HG02973 (cell line): ENCODE data around the gene SLC6A9.
A peak's percentile ranks its signal among the peaks of the same experiment; 100 is the strongest.

ENCODE experiments used
- ATAC-seq: cut with Tn5 transposase; IDR thresholded peaks from one replicate; pipeline ENCODE4 v1.9.1; 2021; ENCODE audit warnings: moderate library complexity; ENCODE audit not compliant: unreplicated experiment

Gene SLC6A9

GRCh38 chr1:44008259-44008658 is 23.0 kb downstream of the SLC6A9 start:
- no peak for ATAC-seq

GRCh38 chr1:44002606-44003157 is 28.6 kb downstream of the SLC6A9 start:
- no peak for ATAC-seq

GRCh38 chr1:44002165-44002564 is 29.1 kb downstream of the SLC6A9 start:
- no peak for ATAC-seq

GRCh38 chr1:44000122-44000665 is 31.1 kb downstream of the SLC6A9 start:
- ATAC-seq = no peak

GRCh38 chr1:43999455-43999854 is 31.8 kb downstream of the SLC6A9 start:
- no peak for ATAC-seq

GRCh38 chr1:43998000-43998378 is 33.3 kb downstream of the SLC6A9 start:
- ATAC-seq = no peak

- ATAC-seq = no peak
These were observed 33.8 kb downstream of the SLC6A9 start for GRCh38 chr1:43997295-43997999.

- ATAC-seq = no peak
These were observed 34.5 kb downstream of the SLC6A9 start for GRCh38 chr1:43996733-43997115.

- ATAC-seq = no peak
These were observed 35.1 kb downstream of the SLC6A9 start for GRCh38 chr1:43995984-43996732.

GRCh38 chr1:43994794-43995790 is 36.2 kb downstream of the SLC6A9 start:
- ATAC-seq = no peak

- no peak for ATAC-seq
These were observed 37.2 kb downstream of the SLC6A9 start for GRCh38 chr1:43994071-43994470.

GRCh38 chr1:43993206-43993914 is 37.9 kb downstream of the SLC6A9 start:
- ATAC-seq = no peak

- ATAC-seq = no peak
These were observed 38.8 kb downstream of the SLC6A9 start for GRCh38 chr1:43992232-43992995.

GRCh38 chr1:43991476-43992231 is 39.6 kb downstream of the SLC6A9 start, which contains the start of gene CCDC24:
TSS of gene CCDC24 (plus strand) at chr1:43991599. CDS start at chr1:43991879, 280 bp downstream.
- ATAC-seq = peak; percentile 66

- no peak for ATAC-seq
These were observed 40.1 kb downstream of the SLC6A9 start for GRCh38 chr1:43991200-43991475.

- ATAC-seq = no peak
These were observed 40.7 kb downstream of the SLC6A9 start for GRCh38 chr1:43990271-43991199.

GRCh38 chr1:43987159-43987902 is 43.9 kb downstream of the SLC6A9 start:
- ATAC-seq = no peak
